Measurements from ENCODE around the gene ITGB7. TPM values are rescaled to one million over a fixed set of nuclear protein-coding genes. Genes with fewer than 3 reads are reported as not detected.

Gene ITGB7
- total and polyA plus RNA-seq, 9 of the 15 experiments (the other 6 are each of a cell fraction or from before 2014, with no cell fraction given) = 0.06 to 2.0 (median 0.67) TPM

DNA sequence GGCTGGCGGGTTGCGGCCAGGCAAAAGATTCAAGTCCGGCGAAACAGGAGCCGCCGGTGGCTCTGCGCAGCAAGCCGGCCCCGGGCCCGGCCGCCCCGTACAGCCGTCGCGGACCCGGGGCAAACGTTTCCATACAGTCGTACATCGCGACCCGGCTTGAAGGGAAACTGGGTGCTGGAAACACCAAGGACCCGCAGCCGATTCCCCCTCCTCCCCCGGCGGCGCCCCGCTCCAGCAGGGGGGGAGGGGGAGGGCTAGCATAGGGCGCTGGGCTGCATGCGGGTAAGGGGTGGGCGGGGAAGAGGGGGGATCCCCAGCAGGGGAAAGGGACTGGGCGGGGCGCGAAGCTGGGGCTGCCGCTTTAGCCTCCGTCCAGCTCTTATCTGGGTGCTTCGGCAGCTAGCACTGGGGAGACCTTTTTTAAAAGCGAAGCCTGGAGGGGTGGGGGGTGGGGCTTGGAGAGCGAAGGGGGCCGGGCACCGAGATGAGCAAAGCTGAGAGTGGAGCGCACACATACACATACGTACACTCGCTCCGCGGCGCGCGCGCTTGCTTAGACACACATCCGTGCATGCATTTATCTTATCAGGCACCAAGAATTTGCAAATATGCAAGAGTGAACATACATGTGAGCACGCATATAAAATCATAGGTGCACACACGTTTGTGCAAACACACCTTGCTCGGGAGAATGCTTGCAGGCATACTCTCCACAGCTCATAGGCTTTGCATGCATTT is 13.1 kb upstream of the ITGB7 start (continued):
- TF ChIP-seq, protein P1, sequence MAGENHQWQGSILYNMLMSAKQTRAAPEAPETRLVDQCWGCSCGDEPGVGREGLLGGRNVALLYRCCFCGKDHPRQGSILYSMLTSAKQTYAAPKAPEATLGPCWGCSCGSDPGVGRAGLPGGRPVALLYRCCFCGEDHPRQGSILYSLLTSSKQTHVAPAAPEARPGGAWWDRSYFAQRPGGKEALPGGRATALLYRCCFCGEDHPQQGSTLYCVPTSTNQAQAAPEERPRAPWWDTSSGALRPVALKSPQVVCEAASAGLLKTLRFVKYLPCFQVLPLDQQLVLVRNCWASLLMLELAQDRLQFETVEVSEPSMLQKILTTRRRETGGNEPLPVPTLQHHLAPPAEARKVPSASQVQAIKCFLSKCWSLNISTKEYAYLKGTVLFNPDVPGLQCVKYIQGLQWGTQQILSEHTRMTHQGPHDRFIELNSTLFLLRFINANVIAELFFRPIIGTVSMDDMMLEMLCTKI (IDR thresholded peaks at IDR 0.05; ENCODE audit: partially characterized antibody) = no peak
- no peak for TF ChIP-seq TARDBP (IDR thresholded peaks at IDR 0.05)
- TF ChIP-seq, protein P2, sequence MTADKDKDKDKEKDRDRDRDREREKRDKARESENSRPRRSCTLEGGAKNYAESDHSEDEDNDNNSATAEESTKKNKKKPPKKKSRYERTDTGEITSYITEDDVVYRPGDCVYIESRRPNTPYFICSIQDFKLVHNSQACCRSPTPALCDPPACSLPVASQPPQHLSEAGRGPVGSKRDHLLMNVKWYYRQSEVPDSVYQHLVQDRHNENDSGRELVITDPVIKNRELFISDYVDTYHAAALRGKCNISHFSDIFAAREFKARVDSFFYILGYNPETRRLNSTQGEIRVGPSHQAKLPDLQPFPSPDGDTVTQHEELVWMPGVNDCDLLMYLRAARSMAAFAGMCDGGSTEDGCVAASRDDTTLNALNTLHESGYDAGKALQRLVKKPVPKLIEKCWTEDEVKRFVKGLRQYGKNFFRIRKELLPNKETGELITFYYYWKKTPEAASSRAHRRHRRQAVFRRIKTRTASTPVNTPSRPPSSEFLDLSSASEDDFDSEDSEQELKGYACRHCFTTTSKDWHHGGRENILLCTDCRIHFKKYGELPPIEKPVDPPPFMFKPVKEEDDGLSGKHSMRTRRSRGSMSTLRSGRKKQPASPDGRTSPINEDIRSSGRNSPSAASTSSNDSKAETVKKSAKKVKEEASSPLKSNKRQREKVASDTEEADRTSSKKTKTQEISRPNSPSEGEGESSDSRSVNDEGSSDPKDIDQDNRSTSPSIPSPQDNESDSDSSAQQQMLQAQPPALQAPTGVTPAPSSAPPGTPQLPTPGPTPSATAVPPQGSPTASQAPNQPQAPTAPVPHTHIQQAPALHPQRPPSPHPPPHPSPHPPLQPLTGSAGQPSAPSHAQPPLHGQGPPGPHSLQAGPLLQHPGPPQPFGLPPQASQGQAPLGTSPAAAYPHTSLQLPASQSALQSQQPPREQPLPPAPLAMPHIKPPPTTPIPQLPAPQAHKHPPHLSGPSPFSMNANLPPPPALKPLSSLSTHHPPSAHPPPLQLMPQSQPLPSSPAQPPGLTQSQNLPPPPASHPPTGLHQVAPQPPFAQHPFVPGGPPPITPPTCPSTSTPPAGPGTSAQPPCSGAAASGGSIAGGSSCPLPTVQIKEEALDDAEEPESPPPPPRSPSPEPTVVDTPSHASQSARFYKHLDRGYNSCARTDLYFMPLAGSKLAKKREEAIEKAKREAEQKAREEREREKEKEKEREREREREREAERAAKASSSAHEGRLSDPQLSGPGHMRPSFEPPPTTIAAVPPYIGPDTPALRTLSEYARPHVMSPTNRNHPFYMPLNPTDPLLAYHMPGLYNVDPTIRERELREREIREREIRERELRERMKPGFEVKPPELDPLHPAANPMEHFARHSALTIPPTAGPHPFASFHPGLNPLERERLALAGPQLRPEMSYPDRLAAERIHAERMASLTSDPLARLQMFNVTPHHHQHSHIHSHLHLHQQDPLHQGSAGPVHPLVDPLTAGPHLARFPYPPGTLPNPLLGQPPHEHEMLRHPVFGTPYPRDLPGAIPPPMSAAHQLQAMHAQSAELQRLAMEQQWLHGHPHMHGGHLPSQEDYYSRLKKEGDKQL (CRISPR knock-in tag; IDR thresholded peaks at IDR 0.05; ENCODE audit: borderline replicate concordance) = no peak
- no peak for TF ChIP-seq MAFK (IDR thresholded peaks at IDR 0.05; ENCODE audit: low read length)
- TF ChIP-seq, protein P3, sequence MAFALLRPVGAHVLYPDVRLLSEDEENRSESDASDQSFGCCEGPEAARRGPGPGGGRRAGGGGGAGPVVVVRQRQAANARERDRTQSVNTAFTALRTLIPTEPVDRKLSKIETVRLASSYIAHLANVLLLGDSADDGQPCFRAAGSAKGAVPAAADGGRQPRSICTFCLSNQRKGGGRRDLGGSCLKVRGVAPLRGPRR (CRISPR knock-in tag; IDR thresholded peaks at IDR 0.05) = no peak
- TF ChIP-seq RHOXF2B (CRISPR knock-in tag; conservative IDR thresholded peaks at IDR 0.05) = no peak
- TF ChIP-seq POLR2G (IDR thresholded peaks at IDR 0.05; ENCODE audit: low read depth, low read length) = 0 out of 2 replicates have a peak, but pooled peaks have one; percentile 17
- TF ChIP-seq SNRNP70 (optimal IDR thresholded peaks at IDR 0.05; ENCODE audit: low read depth, low read length) = no peak
- TF ChIP-seq EGR1 (conservative IDR thresholded peaks at IDR 0.05) = no peak
- TF ChIP-seq EP300 (IDR thresholded peaks at IDR 0.05; ENCODE audit: low read length) = no peak
- peak; percentile 3 for TF ChIP-seq HNRNPLL (IDR thresholded peaks at IDR 0.05; ENCODE audit: low read depth, low read length, poor library complexity, severe bottlenecking)
- TF ChIP-seq, protein P4, sequence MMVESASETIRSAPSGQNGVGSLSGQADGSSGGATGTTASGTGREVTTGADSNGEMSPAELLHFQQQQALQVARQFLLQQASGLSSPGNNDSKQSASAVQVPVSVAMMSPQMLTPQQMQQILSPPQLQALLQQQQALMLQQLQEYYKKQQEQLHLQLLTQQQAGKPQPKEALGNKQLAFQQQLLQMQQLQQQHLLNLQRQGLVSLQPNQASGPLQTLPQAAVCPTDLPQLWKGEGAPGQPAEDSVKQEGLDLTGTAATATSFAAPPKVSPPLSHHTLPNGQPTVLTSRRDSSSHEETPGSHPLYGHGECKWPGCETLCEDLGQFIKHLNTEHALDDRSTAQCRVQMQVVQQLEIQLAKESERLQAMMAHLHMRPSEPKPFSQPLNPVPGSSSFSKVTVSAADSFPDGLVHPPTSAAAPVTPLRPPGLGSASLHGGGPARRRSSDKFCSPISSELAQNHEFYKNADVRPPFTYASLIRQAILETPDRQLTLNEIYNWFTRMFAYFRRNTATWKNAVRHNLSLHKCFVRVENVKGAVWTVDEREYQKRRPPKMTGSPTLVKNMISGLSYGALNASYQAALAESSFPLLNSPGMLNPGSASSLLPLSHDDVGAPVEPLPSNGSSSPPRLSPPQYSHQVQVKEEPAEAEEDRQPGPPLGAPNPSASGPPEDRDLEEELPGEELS (CRISPR knock-in tag; IDR thresholded peaks at IDR 0.05; ENCODE audit: borderline replicate concordance) = no peak
